Erythroblast (primary cell): Measurements from ENCODE around the gene ACTR3.
"Not testable (repeated sequence)": the region's sequence is repeated elsewhere in the genome, so short reads cannot be mapped to it uniquely, and the experiment has no call there.

Experiments
- DNase-seq, 2 experiments: peaks; one replicate each; lab custom pipeline; 2025; lab: John Stamatoyannopoulos, UW
- GATA1 ChIP-seq: IDR thresholded peaks from 2 replicates; pipeline ENCODE4 v1.6.1; 2011; ENCODE audit warnings: low read depth, mild to moderate bottlenecking, control low read depth, low read length, moderate library complexity
- POLR2A ChIP-seq: IDR thresholded peaks from 2 replicates; pipeline ENCODE4 v1.6.1; 2011; ENCODE audit warnings: mild to moderate bottlenecking, low read length

ACTR3 gene

GRCh38 chr2:113889471-113890252, at the start of gene ACTR3:
Gene ACTR3 (plus strand): TSS chr2:113890089. CDS start chr2:113890280, 191 bp downstream.
- TF ChIP-seq GATA1 (no peak), POLR2A (peak; percentile 97)
- peak; percentile 99 to 100 for DNase-seq

GRCh38 chr2:113840518-113840917, 49.4 kb upstream of the ACTR3 start:
- no peak for DNase-seq
- TF ChIP-seq POLR2A (no peak), GATA1 (no peak)

- DNase-seq, result no peak
- TF ChIP-seq GATA1, result no peak
- TF ChIP-seq POLR2A, result no peak
Observed at GRCh38 chr2:113842919-113843736, 46.8 kb upstream of the ACTR3 start.

- DNase-seq, result not testable (repeated sequence)
Observed at GRCh38 chr2:113843737-113844050, 46.2 kb upstream of the ACTR3 start.

- TF ChIP-seq POLR2A, result no peak
- no peak for TF ChIP-seq GATA1
- DNase-seq, result no peak
Observed at GRCh38 chr2:113845261-113845660, 44.6 kb upstream of the ACTR3 start.

- DNase-seq, result not testable (repeated sequence)
Observed at GRCh38 chr2:113845796-113846195, 44.1 kb upstream of the ACTR3 start.

- no peak for DNase-seq
- no peak for TF ChIP-seq GATA1
- TF ChIP-seq POLR2A, result no peak
Observed at GRCh38 chr2:113846429-113846828, 43.5 kb upstream of the ACTR3 start.

GRCh38 chr2:113847144-113847543, 42.7 kb upstream of the ACTR3 start:
- no peak for TF ChIP-seq GATA1
- TF ChIP-seq POLR2A, result no peak
- no peak for DNase-seq

GRCh38 chr2:113848758-113849415, 41.0 kb upstream of the ACTR3 start:
- no peak for DNase-seq
- no peak for TF ChIP-seq POLR2A
- TF ChIP-seq GATA1, result no peak

- no peak for TF ChIP-seq GATA1
- TF ChIP-seq POLR2A, result no peak
- no peak for DNase-seq
Observed at GRCh38 chr2:113850687-113851086, 39.2 kb upstream of the ACTR3 start.

GRCh38 chr2:113851640-113852039, 38.2 kb upstream of the ACTR3 start:
- no peak for TF ChIP-seq GATA1
- no peak for TF ChIP-seq POLR2A
- DNase-seq, result no peak

GRCh38 chr2:113854208-113854607, 35.7 kb upstream of the ACTR3 start:
- DNase-seq, result no peak
- no peak for TF ChIP-seq GATA1

GRCh38 chr2:113854970-113855740, 34.7 kb upstream of the ACTR3 start:
- TF ChIP-seq POLR2A (no peak), GATA1 (no peak)
- DNase-seq, result no peak
